ENCODE data around the gene GAB1.

Gene GAB1

GRCh38 chr4:143359644-143360193, 23.0 kb downstream of the GAB1 start:
- DNase-seq: no peak

DNA sequence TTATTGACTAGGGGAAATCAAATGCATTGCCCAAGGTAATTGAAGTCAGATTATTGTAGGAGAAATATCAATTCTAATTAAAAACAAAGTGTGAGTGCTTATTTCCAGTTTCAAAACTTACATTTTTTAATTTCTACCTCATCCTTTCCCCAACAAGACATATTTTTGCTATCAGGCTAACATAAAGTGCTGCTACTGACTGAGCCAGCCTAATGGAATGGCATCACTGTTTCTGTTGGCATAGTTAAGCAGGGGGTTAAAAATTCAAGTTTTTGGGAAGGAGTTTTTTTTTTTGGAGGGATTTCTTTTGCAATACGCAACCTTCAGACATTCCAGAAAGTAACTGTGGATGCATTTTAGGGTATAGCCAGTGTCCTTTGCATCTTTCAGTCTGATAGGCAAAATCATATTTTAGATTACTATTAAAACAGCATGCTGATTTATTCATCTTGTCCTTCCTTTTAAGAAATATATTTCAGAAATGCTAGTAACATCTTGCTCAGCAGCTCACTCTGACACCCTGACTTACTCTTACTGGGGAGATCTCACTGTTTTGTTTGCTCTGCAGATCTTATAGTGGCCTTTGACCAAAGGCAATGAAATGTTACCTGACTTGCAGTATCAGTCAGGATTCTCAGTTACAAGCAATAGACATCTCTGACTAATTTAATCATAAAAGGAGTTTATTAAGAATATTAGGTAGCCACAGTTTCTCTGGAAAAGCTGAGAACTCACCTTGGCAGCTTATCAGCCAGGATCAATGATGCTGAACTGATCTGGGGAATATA, 24.4 kb downstream of the GAB1 start:
- DNase-seq: no peak

DNA sequence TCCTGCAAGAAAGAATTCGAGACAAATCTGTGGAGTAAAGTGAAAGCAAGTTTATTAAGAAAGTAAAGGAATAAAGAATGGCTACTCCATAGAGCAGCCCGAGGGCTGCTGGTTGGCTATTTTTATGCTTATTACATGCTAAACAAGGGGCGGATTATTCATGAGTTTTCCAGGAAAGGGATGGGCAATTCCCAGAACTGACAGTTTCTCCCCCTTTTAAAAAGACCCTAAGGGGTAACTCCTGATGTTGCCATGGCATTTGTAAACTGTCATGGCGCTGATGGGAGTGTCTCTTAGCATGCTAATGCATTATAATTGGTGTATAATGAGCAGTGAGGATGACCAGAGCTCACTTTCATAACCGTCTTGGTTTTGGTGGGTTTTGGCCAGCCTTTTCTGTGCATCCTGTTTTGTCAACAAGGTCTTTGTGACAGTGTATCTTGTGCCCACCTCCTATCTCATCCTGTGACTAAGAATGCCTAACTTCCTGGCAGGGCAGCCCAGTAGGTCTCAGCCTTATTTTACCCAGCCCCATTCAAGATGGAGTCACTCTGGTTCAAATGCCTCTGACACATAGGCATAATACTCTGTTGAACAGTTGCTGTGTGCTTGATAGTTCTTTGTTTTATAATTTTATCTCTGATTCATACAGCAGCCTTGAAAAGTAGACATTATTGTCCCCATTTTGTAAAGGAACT, 25.8 kb downstream of the GAB1 start:
- DNase-seq: no peak

GRCh38 chr4:143363332-143363731, 26.7 kb downstream of the GAB1 start:
- DNase-seq: no peak

GRCh38 chr4:143364063-143364462, 27.4 kb downstream of the GAB1 start:
- no peak for DNase-seq

- DNase-seq: no peak
These were observed 31.2 kb downstream of the GAB1 start for GRCh38 chr4:143367863-143368262.

DNA sequence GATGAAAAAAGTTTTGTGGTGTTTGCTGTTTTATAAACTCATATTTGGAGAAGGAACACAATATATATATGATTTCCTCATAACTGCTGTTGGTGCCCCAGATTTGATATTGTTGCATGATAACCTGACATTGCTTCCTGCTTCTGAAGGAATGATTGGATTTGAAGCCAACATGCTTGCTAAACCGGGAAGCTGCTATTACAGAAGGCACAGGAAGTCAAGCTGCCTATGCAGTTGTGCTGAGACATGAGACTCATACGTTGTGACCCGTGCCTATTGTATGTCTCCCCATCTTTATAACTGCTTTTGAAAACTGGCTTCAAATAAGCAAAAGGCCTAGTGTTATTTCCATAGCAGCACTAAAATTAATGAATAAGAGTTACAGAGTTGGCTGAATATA, 32.9 kb downstream of the GAB1 start:
- no peak for DNase-seq

GRCh38 chr4:143372093-143372915, 35.6 kb downstream of the GAB1 start:
- DNase-seq: no peak

- DNase-seq: no peak
These were observed 37.6 kb downstream of the GAB1 start for GRCh38 chr4:143374255-143374654.

DNA sequence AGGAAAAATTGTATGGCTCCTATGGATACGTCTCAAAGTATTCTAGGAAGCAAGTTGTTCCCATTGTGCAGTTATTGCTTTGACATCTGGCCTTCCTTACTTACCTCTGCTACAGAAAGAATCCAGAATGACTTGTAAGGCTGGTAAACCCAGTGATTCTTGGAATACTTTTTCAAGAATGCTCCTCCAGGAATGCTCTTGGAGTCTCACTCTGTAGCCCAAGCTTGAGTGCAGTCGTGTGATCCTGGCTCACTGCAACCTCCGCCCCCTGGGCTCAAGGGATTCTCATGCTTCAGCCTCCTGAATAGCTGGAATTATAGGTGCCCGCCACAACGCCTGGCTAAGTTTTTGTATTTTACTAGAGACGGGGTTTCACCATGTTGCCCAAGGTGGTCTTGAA, 38.1 kb downstream of the GAB1 start:
- DNase-seq: no peak

- DNase-seq: no peak
These were observed 38.8 kb downstream of the GAB1 start for GRCh38 chr4:143375326-143376073.

GRCh38 chr4:143377611-143378099, 41.0 kb downstream of the GAB1 start:
- DNase-seq: no peak

DNA sequence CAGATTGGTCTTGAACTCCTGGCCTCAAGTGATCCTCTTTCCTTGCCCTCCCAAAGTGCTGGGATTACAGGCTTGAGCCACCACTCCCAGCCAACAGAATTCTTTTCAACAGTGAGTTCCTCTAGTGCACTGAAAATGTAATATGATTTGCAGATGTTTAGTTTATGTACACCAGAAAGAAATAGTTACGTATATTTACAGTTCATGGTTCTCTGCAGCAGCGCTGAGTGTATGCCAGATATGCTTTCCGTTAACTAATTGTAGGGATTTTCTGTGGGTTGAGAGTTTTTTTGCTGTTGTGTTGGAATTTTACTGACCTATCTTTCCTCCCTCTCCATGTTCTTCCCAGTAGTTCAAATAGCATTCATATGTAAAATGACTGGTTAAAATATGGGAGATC, 44.0 kb downstream of the GAB1 start:
- DNase-seq: no peak

DNA sequence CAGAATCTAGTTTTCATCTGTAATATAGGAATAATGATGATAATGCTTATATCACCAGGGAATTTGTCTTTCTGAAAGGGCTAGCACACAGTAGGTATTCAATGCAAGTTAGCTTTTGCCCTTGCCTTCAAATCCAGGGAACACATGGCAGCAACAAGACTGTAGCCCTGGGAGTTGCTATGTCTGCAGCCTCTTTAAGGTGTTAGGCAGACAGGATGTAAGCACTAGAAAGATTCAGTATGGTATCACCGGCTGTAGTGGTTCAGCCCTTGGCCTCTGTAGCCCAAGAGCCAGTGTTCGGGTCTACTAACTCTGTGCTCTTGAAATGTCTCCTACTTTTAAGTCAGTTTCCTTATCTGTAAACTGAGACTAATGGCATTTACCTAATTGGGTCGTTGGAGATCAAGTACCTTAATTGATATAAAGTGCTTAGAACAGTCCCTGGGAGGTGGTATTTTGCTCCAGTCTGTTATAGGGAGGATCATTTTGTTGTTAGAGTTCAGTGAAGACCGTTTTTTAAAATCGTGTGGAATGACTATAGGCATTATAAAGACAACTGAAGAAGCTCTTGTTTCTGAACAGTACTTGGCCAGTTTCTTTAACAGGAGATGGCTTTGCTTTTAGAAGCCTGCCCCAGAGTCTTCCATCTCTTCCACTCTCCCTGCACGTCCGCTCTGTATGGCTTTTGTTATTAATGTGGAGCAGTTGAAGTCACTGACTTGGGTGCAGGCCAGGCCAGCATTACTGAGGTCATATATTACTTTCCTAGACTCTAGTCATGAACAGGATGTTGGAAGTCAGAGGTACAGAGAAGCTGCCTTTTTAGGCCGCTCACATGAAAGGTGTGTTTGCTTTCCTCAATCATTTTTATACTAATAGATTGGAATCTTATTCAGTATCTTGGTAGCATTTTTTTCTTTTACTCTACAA, 44.8 kb downstream of the GAB1 start:
- DNase-seq: no peak

GRCh38 chr4:143382596-143382995, 45.9 kb downstream of the GAB1 start:
- no peak for DNase-seq

DNA sequence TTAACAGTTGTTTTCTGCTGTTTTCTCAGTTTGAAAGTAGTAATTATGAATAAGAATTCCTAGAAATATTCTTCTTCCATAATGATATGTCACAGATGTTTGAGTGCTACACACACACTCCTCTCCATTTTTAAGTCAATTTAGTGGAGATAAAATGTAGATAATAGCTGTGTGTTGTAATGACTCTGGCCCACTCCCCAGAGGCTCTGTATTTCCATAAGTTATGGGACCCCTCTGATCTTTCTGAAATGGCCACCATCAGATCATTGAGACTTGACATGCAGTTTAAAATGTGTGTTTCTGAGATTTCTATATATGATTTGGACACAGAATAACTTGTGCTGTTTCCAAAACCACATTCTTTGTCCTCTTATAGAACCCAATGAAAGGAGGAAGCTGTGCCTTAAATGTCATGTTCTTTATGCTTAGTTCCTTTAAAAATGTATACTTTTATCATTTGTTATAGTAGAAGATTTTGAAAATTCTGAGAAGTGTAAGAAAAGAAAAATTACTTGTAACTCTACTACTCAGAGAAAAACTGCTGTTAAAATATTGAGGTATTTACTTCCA, 46.4 kb downstream of the GAB1 start:
- no peak for DNase-seq

GRCh38 chr4:143384381-143384994, 47.8 kb downstream of the GAB1 start:
- no peak for DNase-seq

- no peak for DNase-seq
These were observed 50.1 kb downstream of the GAB1 start for GRCh38 chr4:143386812-143387211.

- DNase-seq: no peak
These were observed 53.0 kb downstream of the GAB1 start for GRCh38 chr4:143389579-143390195.

- DNase-seq: no peak
These were observed 54.1 kb downstream of the GAB1 start for GRCh38 chr4:143390764-143391163.
